ENCODE results near the gene UEVLD.

DNA sequence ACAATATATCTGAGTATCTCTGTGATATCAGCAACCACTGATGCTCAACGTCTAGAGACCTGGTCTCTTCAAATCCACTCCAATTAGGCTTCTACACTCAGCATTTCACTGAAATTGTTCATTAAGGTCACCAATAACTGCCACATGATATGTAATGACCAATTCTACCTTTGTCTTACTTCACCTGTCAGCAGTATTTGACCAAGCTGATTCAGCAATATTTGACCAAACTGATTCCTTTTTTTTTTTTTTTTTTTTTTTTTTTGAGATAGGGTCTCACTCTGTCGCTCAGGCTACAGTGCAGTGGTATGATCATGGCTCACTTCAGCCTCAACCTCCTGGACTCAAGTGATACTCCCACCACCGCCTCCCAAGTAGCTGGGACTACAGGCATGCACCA is 67.4 kb downstream of the UEVLD start:
- TF ChIP-seq, protein P1, sequence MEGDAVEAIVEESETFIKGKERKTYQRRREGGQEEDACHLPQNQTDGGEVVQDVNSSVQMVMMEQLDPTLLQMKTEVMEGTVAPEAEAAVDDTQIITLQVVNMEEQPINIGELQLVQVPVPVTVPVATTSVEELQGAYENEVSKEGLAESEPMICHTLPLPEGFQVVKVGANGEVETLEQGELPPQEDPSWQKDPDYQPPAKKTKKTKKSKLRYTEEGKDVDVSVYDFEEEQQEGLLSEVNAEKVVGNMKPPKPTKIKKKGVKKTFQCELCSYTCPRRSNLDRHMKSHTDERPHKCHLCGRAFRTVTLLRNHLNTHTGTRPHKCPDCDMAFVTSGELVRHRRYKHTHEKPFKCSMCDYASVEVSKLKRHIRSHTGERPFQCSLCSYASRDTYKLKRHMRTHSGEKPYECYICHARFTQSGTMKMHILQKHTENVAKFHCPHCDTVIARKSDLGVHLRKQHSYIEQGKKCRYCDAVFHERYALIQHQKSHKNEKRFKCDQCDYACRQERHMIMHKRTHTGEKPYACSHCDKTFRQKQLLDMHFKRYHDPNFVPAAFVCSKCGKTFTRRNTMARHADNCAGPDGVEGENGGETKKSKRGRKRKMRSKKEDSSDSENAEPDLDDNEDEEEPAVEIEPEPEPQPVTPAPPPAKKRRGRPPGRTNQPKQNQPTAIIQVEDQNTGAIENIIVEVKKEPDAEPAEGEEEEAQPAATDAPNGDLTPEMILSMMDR (IDR thresholded peaks at IDR 0.05), result no peak
- TF ChIP-seq POLR2AphosphoS5 (IDR thresholded peaks at IDR 0.05; ENCODE audit: low read depth, low read length), result no peak
- no peak for TF ChIP-seq SIN3A (IDR thresholded peaks at IDR 0.05; ENCODE audit: borderline replicate concordance, insufficient read depth, low read depth, low read length)
- TF ChIP-seq, protein P2, sequence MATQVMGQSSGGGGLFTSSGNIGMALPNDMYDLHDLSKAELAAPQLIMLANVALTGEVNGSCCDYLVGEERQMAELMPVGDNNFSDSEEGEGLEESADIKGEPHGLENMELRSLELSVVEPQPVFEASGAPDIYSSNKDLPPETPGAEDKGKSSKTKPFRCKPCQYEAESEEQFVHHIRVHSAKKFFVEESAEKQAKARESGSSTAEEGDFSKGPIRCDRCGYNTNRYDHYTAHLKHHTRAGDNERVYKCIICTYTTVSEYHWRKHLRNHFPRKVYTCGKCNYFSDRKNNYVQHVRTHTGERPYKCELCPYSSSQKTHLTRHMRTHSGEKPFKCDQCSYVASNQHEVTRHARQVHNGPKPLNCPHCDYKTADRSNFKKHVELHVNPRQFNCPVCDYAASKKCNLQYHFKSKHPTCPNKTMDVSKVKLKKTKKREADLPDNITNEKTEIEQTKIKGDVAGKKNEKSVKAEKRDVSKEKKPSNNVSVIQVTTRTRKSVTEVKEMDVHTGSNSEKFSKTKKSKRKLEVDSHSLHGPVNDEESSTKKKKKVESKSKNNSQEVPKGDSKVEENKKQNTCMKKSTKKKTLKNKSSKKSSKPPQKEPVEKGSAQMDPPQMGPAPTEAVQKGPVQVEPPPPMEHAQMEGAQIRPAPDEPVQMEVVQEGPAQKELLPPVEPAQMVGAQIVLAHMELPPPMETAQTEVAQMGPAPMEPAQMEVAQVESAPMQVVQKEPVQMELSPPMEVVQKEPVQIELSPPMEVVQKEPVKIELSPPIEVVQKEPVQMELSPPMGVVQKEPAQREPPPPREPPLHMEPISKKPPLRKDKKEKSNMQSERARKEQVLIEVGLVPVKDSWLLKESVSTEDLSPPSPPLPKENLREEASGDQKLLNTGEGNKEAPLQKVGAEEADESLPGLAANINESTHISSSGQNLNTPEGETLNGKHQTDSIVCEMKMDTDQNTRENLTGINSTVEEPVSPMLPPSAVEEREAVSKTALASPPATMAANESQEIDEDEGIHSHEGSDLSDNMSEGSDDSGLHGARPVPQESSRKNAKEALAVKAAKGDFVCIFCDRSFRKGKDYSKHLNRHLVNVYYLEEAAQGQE (IDR thresholded peaks at IDR 0.05; ENCODE audit: insufficient read depth in 1 of 2, low read depth in 2 of 2, low read length in 1 of 2), result no peak
- no peak for TF ChIP-seq TCF7L2 (IDR thresholded peaks at IDR 0.05; ENCODE audit: low read depth, low read length)

Measured in Panc1 (cell line).